GM19238 (cell line): ENCODE data around the gene NDST3.

Experiments
- DNase-seq: peaks from one replicate; pipeline ENCODE4 v3.0.0; 2011; ENCODE audit warnings: low spot score; ENCODE audit not compliant: insufficient read length

The NDST3 gene

DNA sequence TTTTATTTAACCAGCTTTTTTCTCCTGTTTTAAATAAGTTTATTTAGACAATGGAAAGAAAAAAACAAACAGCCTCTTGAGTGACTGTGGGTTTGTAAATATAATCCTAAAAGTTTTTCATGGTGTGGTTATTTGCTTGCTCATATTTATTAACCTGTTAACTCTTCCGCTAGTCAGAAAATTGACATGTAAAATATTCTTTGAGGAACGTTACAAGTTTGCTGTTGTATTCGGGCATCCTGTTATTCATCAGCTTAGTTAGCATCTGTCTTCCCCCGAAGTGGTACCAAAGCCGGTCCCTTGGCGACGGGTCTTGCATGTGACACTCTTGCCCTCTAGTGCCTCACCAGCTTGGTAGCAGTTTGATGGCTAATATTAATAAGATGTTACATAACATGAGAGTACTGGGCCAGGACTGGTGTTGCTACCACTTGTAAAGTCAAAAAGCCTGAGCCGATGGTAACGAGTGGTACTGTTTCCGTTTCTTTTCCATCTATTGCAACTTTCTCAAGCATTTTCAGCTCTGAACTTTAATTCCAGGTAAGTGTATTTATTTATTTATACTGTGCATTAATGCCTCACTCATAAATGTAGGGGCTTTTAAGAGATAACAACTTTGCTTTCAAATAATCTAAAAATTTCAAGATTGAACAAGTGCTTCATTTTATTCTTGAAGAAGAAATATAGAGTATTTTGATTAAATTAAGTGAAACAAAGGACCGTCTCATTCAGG lies at the start of gene NDST3:
TSS of gene NDST3 (plus strand) at position 434 of the 733 bp plus-strand sequence. CDS start 19,425 bp downstream, outside the sequence.
- peak; percentile 5 for DNase-seq

DNA sequence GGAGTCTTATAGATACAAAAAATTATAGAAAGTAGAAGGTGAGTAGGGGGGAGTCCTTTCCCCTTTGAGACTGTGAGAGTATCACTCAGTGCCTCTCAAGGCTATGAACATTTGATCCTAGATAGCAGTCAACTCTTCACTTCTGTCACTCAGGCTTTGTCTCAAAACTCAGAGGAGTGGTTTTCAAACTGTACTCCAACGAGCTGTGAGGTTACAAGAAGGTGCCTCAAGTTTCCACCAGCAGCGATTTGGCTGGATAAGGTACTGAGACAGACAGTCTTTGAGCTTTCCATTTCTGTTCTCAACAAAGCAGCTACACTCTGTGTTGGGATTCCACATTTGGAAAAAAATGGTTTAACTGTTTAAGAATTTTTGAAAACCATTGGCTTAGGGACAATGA lies 48.0 kb upstream of the NDST3 start:
- no peak for DNase-seq

DNA sequence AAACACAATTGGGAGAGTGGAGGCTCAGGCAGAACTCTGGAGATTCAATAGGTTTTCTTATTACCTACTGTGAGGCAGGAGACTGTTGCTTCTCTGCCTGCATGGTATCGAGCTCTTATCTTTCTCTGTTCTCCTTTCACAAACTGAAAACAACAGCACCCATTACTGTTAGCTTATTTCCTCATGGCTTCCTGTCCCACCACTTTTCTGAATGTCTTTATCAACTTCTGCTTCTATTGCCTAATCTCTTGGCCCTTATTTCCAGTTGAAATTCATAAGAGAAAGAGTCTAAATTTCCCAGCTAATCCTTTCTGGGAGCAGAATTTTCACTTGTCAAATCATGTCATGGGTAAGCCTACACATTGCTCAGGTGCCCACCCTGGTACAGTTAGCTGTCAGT lies 46.8 kb upstream of the NDST3 start:
- no peak for DNase-seq

DNA sequence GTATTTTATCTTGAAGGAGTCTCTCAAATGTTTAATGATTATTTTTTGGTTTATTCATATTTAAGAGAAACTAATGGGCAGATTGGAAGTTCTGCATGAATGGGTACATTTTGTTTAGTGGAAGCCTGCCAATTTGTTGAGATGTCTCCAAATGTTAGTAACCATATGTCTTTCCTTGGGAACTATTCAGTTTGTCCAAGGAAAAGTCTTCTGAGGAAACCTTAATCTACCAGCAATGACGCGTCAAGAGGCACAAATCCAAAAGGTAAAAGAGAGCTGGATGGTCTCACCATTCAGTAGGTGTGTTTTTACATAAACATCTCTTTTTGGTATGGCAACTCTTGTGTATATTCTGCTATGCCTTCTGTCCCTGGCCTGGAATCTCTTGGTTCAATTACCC lies 37.4 kb upstream of the NDST3 start:
- no peak for DNase-seq

DNA sequence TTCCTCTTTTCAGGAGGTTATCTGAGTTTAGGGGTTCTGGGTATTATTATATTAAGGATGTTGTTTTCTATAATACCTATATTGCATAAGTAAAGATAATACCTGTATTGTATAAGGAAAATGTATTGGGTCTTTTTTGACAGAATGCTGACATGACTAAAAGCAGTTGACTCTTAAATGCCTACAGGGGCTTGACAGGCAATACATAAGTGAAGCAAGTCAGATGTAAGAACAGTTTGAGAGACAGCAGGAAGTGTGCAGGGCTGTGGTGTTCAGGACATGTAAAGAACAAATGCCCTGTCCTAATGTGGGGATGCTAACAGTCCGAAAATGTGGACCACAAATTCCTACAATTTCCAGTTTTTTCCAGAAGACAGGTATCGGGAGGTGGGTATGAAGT lies 30.2 kb upstream of the NDST3 start:
- DNase-seq = no peak

DNA sequence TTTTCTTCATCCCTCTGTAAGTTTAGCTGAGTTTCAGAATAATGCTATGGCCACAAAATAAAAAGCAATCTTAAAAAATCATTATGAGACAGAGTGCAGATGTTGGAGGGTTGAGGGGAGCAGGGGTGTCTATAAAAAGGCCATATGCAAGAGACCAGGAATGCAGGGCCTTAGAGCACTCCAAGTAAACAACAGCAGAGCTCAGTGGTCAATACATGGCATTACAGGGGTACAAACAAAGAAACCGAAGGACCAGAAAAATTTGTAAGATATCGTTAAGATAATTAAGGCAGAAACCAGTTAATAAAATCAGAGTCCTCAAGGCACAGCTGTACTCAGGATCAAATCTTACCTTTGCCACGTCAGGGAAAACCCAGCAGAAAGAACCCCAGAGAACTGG lies 28.4 kb upstream of the NDST3 start:
- DNase-seq = no peak

DNA sequence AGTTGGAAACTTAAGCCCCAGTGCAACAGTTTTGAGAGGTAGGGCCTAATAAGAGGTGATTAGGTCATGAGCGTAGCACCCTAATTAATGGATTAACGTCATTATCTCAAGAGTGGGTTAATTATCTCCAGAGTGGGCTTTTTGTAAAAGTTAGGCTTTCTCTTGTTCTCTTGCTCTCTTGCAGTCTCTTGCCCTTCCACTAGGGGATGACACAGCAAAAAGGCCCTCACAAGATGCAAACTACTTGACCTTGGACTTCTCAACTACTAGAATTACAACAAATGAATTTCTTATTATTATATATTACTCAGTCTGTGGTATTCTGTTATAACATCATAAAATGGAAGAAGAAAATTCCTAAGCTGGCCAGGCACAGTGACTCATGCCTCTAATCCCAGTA lies 22.1 kb upstream of the NDST3 start:
- no peak for DNase-seq

DNA sequence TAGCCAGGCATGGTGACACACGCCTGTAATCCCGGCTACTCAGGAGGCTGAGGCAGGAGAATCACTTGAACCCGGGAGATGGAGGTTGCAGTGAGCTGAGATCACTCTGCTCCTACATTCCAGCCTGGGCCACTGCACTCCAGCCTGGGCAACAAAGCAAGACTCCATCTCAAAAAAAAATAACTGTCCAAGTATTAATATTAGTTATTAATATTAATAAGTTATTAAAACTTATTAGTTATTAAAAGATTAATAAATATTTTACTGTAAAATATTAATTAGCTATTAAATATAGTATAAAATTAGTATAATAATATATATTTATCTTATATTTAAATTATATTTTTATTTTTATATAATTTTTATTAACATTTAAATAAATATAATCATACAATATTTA lies 19.5 kb upstream of the NDST3 start:
- DNase-seq = no peak

DNA sequence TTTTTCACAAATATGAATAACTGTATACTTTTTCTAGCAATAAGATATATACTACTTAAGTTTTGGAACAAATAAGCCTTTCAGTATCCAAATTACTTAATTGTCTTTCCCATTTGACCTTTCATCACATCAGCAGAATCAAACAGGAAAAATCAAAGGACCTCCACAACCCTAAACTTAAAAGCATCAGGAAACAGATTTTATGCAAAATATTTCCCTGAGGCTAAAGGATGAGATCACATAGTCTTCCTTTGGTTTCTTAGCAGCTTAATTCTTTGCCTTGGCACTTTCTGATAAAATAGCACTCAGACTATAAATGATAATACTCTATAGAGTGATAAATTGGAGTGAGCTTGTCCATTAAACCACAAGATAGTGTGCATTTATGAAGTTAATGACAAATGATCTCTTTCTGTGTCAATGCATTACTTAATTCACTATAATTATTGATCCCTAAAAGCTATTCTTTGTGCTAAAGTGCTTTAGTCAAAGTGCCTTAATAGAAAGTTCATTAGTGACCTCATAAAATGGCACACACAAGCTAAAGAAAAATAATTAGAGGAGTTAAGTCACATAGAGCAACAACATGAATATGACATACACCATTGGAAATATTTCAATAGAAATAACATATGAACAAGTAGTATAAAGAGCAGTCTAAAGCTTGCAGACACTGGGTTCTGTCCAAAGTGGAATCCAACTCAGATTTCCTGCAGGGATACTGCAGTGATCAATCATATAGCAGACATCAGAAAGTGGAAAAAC lies 15.7 kb upstream of the NDST3 start:
- DNase-seq = no peak

DNA sequence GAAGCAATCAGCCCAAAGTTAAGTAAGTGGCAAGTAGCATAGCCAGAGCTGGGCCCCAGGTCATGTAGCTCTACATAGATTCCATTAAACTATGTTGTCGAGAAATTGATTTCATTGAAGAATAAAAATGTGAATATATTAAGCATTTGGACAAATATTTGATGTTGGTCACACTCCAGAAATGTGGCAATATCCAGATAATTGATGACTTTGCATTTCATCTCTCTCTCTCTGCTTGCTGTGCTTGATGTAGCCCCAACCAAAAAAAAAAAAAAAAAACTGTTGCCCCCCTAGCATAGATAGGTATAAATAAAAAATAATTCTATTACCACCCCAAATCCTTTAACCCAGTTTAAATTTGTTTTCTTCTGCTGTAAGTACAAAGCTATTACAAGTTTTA lies 7.5 kb upstream of the NDST3 start:
- no peak for DNase-seq

DNA sequence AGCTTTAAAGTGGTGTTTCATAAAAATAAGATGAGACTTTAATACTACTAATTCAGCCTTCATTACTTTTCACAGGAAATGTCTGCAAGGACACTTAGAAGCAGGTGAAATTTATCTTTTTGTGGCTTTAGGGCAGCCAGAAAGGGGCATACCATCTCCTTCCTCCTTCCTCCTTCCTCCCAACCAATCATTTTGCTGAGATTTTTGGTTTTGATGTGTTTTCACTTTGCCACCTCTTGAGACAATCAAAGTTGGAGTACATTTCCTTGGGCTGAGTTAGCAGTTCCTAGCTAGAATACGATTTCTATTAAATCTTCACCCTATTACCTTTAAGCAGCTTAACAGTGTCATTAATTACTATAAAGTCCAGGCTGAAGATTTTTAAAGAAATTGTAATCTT lies 5.1 kb upstream of the NDST3 start:
- no peak for DNase-seq

DNA sequence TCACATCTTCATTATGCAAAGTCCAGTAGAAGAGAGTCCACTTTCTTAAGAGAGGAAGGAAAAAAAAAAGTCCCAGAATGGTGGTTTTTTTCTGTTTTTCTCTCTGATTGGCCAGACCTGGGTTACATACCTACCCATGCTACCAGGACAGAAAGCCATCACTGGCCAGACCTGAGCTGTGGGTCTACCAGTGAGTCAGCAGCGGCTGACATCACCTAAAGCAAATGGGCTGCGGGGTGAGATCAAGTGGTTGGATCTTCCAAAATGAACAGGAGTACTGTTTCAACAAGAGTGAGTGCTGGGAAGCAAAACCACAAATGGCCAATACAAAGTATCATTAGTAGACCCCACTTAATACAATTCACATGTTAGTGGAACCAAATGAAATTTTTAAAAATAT lies 1.6 kb upstream of the NDST3 start:
- DNase-seq = no peak

DNA sequence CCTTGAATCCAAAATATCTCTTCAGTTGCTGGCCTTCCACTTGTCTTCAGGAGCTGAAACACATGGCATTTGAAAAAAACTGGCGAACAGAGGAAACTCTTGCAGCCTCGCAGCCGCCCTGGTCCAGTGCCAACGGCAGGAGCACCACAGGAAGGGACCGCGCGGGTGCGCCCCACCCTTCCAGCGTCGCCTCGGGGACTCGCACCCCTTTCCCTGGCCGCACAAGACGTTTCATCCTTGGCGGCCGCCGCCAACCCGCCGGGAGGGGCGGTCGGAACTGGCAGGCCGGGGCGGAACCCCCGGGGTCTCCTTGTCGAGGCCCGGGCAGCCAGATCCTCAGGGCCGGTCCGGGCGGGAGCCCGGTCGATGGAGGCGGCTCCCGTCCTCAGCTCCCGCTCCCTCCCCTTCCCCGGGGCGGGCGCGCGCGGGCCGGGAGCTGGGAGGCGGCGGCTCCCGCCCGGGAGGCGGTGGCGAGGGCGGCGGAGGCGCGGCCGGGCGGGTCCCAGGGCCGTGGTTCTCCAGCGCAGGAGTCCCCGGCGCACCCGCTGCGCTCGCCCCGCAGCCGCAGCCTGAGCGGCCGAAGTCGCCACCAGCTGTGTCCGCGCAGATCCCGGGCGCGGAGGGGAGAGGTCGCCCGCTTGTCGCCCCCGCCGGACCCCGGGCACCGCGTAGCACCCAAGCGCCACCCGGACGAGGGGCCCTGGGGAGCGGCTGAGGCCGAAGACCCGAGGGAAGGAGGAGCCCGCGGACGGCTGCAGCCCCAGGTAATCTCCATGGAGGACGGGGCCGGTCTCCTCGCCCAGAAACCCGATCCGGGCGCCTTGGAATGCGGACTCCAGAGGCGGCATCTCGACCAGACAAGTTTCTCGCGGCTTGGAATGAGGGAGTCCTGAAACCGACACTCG lies 886 bp upstream of the NDST3 start:
- no peak for DNase-seq

DNA sequence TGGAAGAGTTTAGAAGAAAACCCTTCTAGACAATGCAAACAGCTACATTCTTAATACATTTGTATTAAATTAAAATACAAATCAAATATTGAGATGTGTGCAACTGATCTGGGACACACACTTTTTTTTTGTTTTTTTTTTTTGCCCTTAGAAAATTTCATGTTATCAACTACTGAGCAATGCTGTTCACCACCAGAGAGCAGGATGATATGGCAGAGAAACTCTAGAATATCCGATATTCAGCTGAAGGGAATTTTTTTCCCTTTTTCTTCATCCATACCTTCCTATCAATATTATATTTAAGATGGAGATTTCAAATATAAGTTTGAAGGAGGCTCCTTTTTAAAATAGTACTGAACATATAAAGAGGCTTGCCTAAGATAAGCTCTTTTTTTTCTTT lies 1.0 kb downstream of the NDST3 start:
- no peak for DNase-seq

DNA sequence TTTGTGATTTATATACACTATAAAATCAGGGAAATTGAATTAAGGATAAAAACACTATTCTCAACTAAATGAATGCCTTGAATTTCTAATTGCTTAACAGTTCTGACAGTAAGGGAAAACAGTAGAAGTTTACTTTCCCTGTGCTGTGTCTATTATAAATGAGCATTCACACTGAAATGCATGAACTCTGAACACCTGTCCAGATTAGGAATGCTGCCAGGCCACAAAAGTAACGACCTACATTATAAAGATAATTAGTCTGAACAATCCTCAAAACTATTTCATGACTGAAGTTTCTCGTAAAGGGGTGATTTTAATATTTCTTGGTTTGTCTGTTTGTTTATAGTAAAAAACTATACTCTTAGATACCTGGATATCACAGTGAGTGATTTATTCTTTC lies 2.0 kb downstream of the NDST3 start:
- DNase-seq = no peak

DNA sequence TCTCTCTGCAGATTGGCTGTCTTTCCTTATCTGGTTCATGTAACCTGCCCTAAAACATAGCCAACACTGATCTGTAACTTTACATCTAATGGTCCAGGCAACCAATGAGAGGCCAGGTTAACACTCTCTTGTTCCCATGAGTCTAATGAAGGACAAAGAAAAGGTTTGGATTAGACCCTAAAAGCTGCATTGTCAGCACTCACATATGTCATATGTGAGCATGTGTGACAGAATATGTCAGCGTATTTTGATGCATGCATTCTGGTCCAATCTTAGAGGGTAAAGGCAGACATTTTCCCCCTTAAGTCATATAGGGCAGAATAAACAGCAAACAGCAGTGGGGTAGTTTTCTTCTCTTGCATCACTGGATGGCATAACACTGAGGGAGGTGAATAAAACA lies 3.7 kb downstream of the NDST3 start:
- no peak for DNase-seq

DNA sequence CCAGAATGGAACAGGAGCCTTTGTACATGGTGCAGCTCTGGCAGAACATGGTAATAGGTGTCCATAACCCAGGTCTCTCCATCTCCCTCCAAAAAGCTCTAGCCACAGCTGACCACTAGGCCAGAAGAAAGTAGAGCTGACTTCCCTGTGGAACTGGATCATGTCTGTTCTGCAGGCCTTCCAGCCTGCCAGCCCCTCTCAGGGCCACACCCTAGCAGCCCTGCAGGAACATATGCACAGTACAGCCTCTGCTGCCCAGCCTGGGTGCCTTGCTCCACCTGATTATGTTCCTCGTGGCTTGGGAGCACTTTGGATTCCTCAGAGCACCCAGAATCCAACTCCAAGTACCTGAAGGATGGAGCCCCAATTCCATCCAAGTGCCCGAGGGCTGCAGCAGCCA lies 12.0 kb downstream of the NDST3 start:
- no peak for DNase-seq

DNA sequence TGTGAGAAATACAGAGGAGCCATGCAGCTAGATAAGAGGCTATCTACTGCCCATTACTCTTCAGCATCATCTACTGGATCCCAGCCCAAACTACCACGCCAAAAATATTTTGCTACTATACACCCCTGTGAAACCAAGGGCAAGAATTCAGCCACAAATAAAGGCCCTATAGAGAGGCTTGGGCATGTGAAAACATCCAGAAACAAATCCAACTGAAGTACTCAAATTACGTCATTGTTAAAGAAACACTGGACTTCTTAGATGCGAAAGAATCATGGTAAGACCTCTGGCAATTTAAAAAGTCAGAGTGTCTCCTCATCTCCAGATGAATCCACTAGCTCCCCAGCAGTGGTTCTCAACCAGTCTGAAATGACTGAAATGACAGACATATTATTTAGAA lies 12.8 kb downstream of the NDST3 start:
- no peak for DNase-seq

DNA sequence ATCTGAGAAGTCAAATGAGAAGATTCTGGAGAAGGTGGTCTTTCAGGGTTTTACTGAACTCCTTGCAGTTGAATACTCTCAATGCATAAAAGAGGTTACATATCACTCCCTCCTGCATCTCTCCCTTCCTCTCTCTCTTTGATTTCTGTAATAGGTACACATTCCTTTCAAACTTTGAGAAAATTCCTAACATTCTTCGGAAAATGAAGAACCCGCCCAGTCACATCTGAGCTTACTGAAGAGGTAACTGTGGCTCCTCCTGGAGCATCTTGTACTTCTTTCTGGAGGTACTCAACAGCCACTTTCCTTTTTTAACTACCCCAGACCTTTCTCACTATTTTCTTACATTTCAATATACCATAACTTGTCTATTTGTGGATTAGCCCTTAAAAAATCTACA lies 24.7 kb downstream of the NDST3 start:
- no peak for DNase-seq

DNA sequence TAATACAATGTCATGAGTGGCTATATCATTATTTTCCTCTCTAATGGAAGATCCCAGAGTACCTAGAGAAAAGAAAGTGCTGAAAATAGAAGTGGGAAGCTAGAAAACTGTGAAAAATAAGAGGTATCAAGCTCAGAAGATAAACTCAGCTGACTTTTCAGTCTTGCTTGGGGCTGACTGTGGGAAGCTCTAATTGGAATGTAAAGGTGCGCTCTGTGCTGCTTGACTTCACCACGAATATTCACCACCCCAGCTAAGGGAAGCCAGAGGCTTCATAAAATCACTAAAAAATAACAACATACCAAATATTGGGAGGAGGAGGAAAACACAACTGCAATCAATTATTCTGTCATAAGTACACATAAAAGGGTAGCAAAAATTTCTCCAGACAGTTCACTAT lies 25.1 kb downstream of the NDST3 start:
- no peak for DNase-seq

DNA sequence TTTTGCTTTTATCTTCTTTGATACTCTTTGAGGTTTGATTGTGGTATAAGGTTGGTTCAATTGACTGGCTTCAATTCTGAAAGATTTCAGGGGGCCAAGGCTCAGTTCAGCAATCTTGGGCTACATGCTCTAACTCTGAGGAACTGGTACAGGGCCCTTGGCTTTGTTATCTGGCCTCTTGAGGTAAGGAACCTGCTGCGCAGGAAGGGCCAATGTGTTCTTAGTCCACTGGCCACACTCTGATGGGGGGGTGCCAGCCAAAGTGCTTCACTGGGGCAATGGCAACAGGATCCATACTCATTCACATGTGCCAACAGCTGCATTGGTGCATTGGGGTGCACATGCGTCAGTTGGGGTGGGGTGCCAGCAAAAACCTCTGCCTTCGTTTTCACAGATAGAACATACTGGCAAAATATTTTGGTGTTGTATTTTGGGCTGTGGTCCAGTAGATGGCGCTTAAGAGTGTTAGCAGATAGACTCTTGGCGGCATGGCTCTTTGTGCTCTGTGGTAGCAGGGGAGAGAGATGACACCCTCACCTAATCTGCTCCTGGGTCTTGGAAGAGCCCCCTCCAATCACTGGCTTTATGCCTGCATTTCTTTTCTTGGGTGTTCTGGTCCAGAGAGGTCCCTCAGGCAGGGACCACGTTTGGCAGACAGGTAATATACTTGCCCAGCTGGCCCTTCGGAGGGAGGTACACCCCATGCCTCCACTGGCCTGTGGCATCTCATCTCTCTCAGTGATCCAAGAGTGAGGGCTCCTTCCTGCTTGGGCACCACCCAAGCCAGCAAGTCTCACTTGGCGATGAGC lies 42.9 kb downstream of the NDST3 start:
- no peak for DNase-seq
